ENCODE results near the gene NF1. TPM values are rescaled to one million over a fixed set of nuclear protein-coding genes. Genes with fewer than 3 reads are reported as not detected.
"Not testable (repeated sequence)": the region's sequence is repeated elsewhere in the genome, so short reads cannot be mapped to it uniquely, and the experiment has no call there.

The NF1 gene
- total RNA-seq, 1 donor from 2014 or later: 58.7 TPM

- H3K4me3 ChIP-seq: no peak overlapping the region
- intact Hi-C loops (cut with DNase I): no loop called here
- H3K27ac ChIP-seq: no peak overlapping the region
- TF ChIP-seq POLR2AphosphoS5 (IDR thresholded peaks at IDR 0.05; ENCODE audit: insufficient read depth in 1 of 2, low read depth in 1 of 2) (no peak), CTCF (IDR thresholded peaks at IDR 0.05) (no peak), POLR2A (IDR thresholded peaks at IDR 0.05) (no peak)
- no peaks in the 10 kb centered on the region for H3K4me1 ChIP-seq
- no peaks in the 10 kb centered on the region for H3K9me3 ChIP-seq
- H3K27me3 ChIP-seq: no peaks in the 10 kb centered on the region
- no peak for DNase-seq (ENCODE audit: extremely low spot score in 2 of 2)
- H3K36me3 ChIP-seq: no peaks in the 10 kb centered on the region
These were observed 216.1 kb downstream of the NF1 start for GRCh38 chr17:31310886-31311285.

GRCh38 chr17:31311526-31311925 lies 216.7 kb downstream of the NF1 start:
- no peak overlapping the region for H3K4me3 ChIP-seq
- no peak overlapping the region for H3K27ac ChIP-seq
- intact Hi-C loops (cut with DNase I): no loop called here
- no peak for DNase-seq (ENCODE audit: extremely low spot score in 2 of 2)
- H3K36me3 ChIP-seq: no peaks in the 10 kb centered on the region
- no peaks in the 10 kb centered on the region for H3K9me3 ChIP-seq
- no peaks in the 10 kb centered on the region for H3K27me3 ChIP-seq
- H3K4me1 ChIP-seq: no peaks in the 10 kb centered on the region
- no peak for TF ChIP-seq POLR2A (IDR thresholded peaks at IDR 0.05)

- H3K27ac ChIP-seq; H3K36me3 ChIP-seq; intact Hi-C loops (cut with DNase I); DNase-seq (ENCODE audit: extremely low spot score in 2 of 2); H3K9me3 ChIP-seq; H3K27me3 ChIP-seq; H3K4me1 ChIP-seq: not testable (repeated sequence)
- peak overlapping the region in 1 of 2 donors; percentile 23 for H3K4me3 ChIP-seq
These were observed 217.4 kb downstream of the NF1 start for GRCh38 chr17:31312223-31312622.

GRCh38 chr17:31313982-31314781 lies 219.4 kb downstream of the NF1 start, which contains the start of gene EVI2B:
EVI2B (minus strand) TSS chr17:31314054; CDS start chr17:31305609, 8,445 bp downstream.
- peaks cover 5% of the 10 kb centered on the region for H3K4me1 ChIP-seq
- peak within 1 kb of the TSS; percentile 6 for H3K27ac ChIP-seq
- no peak for DNase-seq (ENCODE audit: extremely low spot score in 2 of 2)
- peak; percentile 30 to 74 for TF ChIP-seq POLR2AphosphoS5 (IDR thresholded peaks at IDR 0.05; ENCODE audit: insufficient read depth in 1 of 2, low read depth in 1 of 2)
- no peak for TF ChIP-seq POLR2A (IDR thresholded peaks at IDR 0.05)
- peak within 1 kb of the TSS in 1 of 2 donors; percentile 23 for H3K4me3 ChIP-seq
- intact Hi-C loops (cut with DNase I): no loop called here
- H3K9me3 ChIP-seq: no peaks in the 10 kb centered on the region
- H3K36me3 ChIP-seq: no peaks in the 10 kb centered on the region
- H3K27me3 ChIP-seq: no peaks in the 10 kb centered on the region

- Histone ChIP-seq H3K9me3 (no peaks in the 10 kb centered on the region), H3K4me3 (no peak overlapping the region), H3K36me3 (no peaks in the 10 kb centered on the region), H3K27ac (no peak overlapping the region), H3K27me3 (no peaks in the 10 kb centered on the region), H3K4me1 (peaks cover 5% of the 10 kb centered on the region)
- DNase-seq (ENCODE audit: extremely low spot score in 2 of 2): no peak
- TF ChIP-seq POLR2AphosphoS5 (IDR thresholded peaks at IDR 0.05; ENCODE audit: insufficient read depth in 1 of 2, low read depth in 1 of 2): no peak
- no peak for TF ChIP-seq POLR2A (IDR thresholded peaks at IDR 0.05)
- TF ChIP-seq CTCF (IDR thresholded peaks at IDR 0.05): no peak
- intact Hi-C loops (cut with DNase I): no loop called here
These were observed 220.0 kb downstream of the NF1 start for GRCh38 chr17:31314782-31315100.

GRCh38 chr17:31318298-31318801 lies 223.6 kb downstream of the NF1 start:
- TF ChIP-seq POLR2AphosphoS5 (IDR thresholded peaks at IDR 0.05; ENCODE audit: insufficient read depth in 1 of 2, low read depth in 1 of 2) (peak in 1 of 2 donors; percentile 82), CTCF (IDR thresholded peaks at IDR 0.05) (no peak)
- peak in 1 of 2 donors; percentile 86 for DNase-seq (ENCODE audit: extremely low spot score in 2 of 2)
- Histone ChIP-seq H3K27ac (peak overlapping the region; percentile 23), H3K36me3 (no peaks in the 10 kb centered on the region), H3K4me3 (peak overlapping the region in 1 of 2 donors; percentile 10), H3K27me3 (no peaks in the 10 kb centered on the region), H3K4me1 (peaks cover 5% of the 10 kb centered on the region), H3K9me3 (no peaks in the 10 kb centered on the region)
- intact Hi-C loops (cut with DNase I): no loop called here
